ENCODE results near the gene NLGN4Y. TPM values are rescaled to one million over a fixed set of nuclear protein-coding genes. Genes with fewer than 3 reads are reported as not detected.

Gene NLGN4Y
- total RNA-seq, result 1 to 10 TPM in 3 of 6 donors, not detected in 3; 4.4 to 8.4 (median 5.0) TPM

DNA sequence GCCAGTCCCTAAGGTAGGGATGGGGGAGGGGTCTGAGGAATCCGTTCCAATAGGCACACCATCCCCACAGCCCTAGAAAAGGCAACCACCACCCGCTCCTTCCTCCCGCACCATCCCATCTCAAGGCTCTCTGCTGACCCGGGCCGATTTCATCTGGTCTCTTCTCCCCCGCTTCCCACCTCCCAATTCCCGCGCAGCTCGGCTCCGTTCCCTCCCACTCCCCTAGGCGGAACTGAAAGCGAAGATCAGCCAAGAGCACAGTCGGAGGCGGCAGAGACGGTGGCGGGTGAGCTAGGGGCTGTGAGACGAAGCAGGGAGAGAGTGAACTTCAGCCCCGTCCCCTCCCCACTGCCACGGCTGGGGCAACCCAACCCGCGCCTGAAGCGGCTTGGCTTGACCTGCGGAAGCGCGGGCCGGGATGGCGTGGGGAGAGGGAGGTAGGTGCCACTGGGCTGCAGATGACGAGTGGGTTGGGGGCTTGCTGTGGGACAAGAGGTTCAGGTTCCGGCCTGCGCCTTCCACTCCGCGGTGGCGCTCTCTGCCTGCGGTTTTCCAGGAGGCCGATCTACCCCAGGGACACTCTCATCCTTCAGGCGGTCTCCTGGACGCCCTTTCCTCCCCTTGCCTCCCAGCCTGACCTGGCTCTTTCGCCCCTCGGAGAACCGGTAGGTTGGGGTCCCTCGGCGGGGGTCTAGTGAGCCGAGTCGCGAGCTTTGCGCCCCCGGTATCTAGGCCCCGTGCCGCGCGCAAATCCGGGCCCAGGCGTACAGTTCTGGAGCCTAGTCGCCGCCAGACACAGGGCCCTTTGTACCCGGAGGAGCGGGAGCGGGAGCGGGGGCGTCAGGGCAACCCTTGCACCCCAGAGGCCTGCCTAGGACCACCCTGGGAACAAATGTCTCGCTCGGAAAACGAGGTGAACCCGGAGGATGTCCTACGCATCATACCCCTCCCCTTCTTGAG is at the start of gene NLGN4Y:
TSS of gene NLGN4Y (plus strand) at position 258 of the 960 bp plus-strand sequence. CDS start 97,591 bp downstream, outside the sequence.
- no peaks in the 10 kb centered on the region for H3K4me1 ChIP-seq
- H3K27me3 ChIP-seq, result no peaks in the 10 kb centered on the region
- 4% methylated on average over 9 of the region's 65 CpGs; no CpG with 5 or more reads in 1 of the 2 donors for WGBS, 2 donors
- DNase-seq (peak in 1 of 2 donors; percentile 66), ATAC-seq (ENCODE audit: low FRiP score in 2 of 2) (peak in 1 of 2 donors; percentile 71)
- H3K9me3 ChIP-seq, result no peaks in the 10 kb centered on the region
- H3K27ac ChIP-seq, result peak within 1 kb of the TSS in 1 of 4 donors; percentile 21
- peak within 1 kb of the TSS in 2 of 4 donors; percentile 49 to 51 for H3K4me3 ChIP-seq
- TF ChIP-seq, protein P1, sequence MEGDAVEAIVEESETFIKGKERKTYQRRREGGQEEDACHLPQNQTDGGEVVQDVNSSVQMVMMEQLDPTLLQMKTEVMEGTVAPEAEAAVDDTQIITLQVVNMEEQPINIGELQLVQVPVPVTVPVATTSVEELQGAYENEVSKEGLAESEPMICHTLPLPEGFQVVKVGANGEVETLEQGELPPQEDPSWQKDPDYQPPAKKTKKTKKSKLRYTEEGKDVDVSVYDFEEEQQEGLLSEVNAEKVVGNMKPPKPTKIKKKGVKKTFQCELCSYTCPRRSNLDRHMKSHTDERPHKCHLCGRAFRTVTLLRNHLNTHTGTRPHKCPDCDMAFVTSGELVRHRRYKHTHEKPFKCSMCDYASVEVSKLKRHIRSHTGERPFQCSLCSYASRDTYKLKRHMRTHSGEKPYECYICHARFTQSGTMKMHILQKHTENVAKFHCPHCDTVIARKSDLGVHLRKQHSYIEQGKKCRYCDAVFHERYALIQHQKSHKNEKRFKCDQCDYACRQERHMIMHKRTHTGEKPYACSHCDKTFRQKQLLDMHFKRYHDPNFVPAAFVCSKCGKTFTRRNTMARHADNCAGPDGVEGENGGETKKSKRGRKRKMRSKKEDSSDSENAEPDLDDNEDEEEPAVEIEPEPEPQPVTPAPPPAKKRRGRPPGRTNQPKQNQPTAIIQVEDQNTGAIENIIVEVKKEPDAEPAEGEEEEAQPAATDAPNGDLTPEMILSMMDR (IDR thresholded peaks at IDR 0.05), result no peak
- TF ChIP-seq POLR2A (IDR thresholded peaks at IDR 0.05) (no peak), EP300 (IDR thresholded peaks at IDR 0.05) (no peak), POLR2AphosphoS5 (IDR thresholded peaks at IDR 0.05) (no peak)
- no peaks in the 10 kb centered on the region for H3K36me3 ChIP-seq

DNA sequence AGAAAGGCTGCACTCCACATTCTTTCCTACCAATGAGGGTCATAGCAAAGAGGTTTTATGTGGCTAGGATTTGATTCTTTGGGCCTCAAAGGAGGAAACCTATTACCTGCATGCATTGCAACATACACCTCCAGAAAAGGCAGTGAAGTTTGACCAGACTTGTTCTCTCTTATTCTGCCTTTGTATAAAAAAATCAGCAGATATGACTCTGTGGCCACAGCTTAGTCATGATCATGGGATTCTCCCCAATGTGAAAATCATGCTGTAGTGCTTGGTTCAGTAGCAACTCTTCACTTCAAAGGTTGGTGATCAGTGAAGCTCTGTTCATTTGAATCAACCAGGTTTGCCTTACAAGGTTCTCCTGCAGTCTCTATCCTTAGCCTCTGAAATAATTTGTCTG is 38.4 kb upstream of the NLGN4Y start:
- H3K36me3 ChIP-seq, result no peaks in the 10 kb centered on the region
- no peaks in the 10 kb centered on the region for H3K9me3 ChIP-seq
- ATAC-seq (ENCODE audit: low FRiP score in 2 of 2), result no peak
- DNase-seq, result no peak
- TF ChIP-seq POLR2A (IDR thresholded peaks at IDR 0.05) (no peak), POLR2AphosphoS5 (IDR thresholded peaks at IDR 0.05) (no peak), EP300 (IDR thresholded peaks at IDR 0.05) (no peak)
- TF ChIP-seq, protein P1 (IDR thresholded peaks at IDR 0.05), result no peak
- H3K4me1 ChIP-seq, result no peaks in the 10 kb centered on the region
- H3K27me3 ChIP-seq, result no peaks in the 10 kb centered on the region
- no peak overlapping the region for H3K4me3 ChIP-seq
- no peak overlapping the region for H3K27ac ChIP-seq

DNA sequence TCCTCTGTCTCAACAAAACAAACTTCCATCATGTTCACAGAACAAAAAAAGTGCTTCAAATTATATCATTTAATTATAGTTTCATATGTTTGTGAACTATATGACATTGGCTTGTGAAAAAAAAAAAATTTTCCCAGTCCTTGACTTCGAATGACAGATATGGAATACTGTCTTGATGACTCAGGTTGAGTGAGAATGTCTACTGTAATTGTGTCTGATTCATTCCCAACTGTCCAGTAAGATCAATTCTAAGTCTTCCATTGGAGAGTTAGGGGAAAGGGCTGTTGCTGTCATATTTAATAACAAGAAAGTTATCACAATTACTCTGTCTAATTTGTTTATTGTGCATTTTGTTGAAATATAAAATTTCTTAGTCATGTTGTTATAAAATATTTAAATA is 34.1 kb upstream of the NLGN4Y start:
- Histone ChIP-seq H3K9me3 (no peaks in the 10 kb centered on the region), H3K4me1 (no peaks in the 10 kb centered on the region), H3K27ac (no peak overlapping the region), H3K4me3 (no peak overlapping the region), H3K27me3 (no peaks in the 10 kb centered on the region), H3K36me3 (no peaks in the 10 kb centered on the region)
- ATAC-seq (ENCODE audit: low FRiP score in 2 of 2), result no peak
- TF ChIP-seq EP300 (IDR thresholded peaks at IDR 0.05), result no peak
- no peak for TF ChIP-seq POLR2AphosphoS5 (IDR thresholded peaks at IDR 0.05)
- TF ChIP-seq, protein P1 (IDR thresholded peaks at IDR 0.05), result no peak
- TF ChIP-seq POLR2A (IDR thresholded peaks at IDR 0.05), result no peak
- DNase-seq, result no peak
- WGBS, 2 donors, result 81% methylated on average over 1 of the region's 1 CpG; no CpG with 5 or more reads in 1 of the 2 donors

DNA sequence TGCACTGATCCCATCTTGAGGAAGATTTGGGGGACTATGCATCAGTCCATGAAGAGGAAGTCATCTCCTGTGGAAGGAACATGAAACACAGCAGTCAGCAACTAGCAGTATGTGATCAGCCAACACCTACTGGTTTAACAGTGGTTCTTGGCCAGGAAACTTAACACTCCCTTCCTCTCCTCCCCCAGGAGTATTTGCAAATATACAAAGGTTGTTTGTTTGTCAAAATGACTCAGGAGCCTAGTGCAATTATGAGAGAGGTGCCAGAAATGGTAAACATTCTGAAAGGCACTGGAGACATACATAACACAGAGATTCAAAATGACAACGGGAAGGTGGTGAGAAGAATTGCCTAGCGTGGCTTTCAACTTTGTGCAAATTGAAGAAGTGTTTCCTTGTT is 26.3 kb upstream of the NLGN4Y start:
- no peak for ATAC-seq (ENCODE audit: low FRiP score in 2 of 2)
- H3K4me3 ChIP-seq, result no peak overlapping the region
- no peaks in the 10 kb centered on the region for H3K4me1 ChIP-seq
- H3K36me3 ChIP-seq, result no peaks in the 10 kb centered on the region
- no peak for DNase-seq
- H3K27me3 ChIP-seq, result no peaks in the 10 kb centered on the region
- WGBS, 2 donors, result 54% methylated on average over 2 of the region's 2 CpGs; no CpG with 5 or more reads in 1 of the 2 donors
- no peak overlapping the region for H3K27ac ChIP-seq
- TF ChIP-seq, protein P1 (IDR thresholded peaks at IDR 0.05), result no peak
- no peak for TF ChIP-seq EP300 (IDR thresholded peaks at IDR 0.05)
- TF ChIP-seq POLR2A (IDR thresholded peaks at IDR 0.05), result no peak
- TF ChIP-seq POLR2AphosphoS5 (IDR thresholded peaks at IDR 0.05), result no peak
- no peaks in the 10 kb centered on the region for H3K9me3 ChIP-seq

Measured in upper lobe of left lung (tissue), 6 donors.